ENCODE results near the gene MCCC2. TPM values are rescaled to one million over a fixed set of nuclear protein-coding genes. Genes with fewer than 3 reads are reported as not detected.

The MCCC2 gene
- total RNA-seq, 1 donor from 2014 or later, result 31.7 TPM

- TF ChIP-seq CTCF (IDR thresholded peaks at IDR 0.05; ENCODE audit: insufficient read depth, low read depth, low read length) (no peak), EZH2 (IDR thresholded peaks at IDR 0.05; ENCODE audit: insufficient read depth, low read length) (no peak)
- FAIRE-seq, result no peak
- Histone ChIP-seq H3K27me3 (ENCODE audit: insufficient read depth, low read length) (peaks cover 5% of the 10 kb centered on the region), H2AFZ (ENCODE audit: low read depth, low read length) (no peak overlapping the region), H3K79me2 (ENCODE audit: insufficient read depth, low read length) (no peaks in the 10 kb centered on the region), H4K20me1 (ENCODE audit: insufficient read depth, low read length) (no peaks in the 10 kb centered on the region), H3K27ac (ENCODE audit: low read depth, low read length) (no peak overlapping the region), H3K9me3 (ENCODE audit: insufficient read depth, low read depth, low read length) (no peaks in the 10 kb centered on the region), H3K4me3 (ENCODE audit: insufficient read depth, low read depth, low read length) (no peak overlapping the region), H3K4me1 (ENCODE audit: insufficient read depth, low read length) (no peaks in the 10 kb centered on the region), H3K4me2 (ENCODE audit: low read length) (no peak overlapping the region), H3K9ac (ENCODE audit: low read length) (no peak overlapping the region), H3K36me3 (ENCODE audit: insufficient read depth, low read length) (no peaks in the 10 kb centered on the region)
- Mint-ChIP-seq H3K9me3 (ENCODE audit: unreplicated experiment) (peaks cover 12% of the 10 kb centered on the region), H3K27ac (ENCODE audit: unreplicated experiment) (no peak overlapping the region), H3K4me1 (ENCODE audit: low read depth, unreplicated experiment) (no peaks in the 10 kb centered on the region), H3K4me3 (ENCODE audit: unreplicated experiment) (no peak overlapping the region), H3K27me3 (ENCODE audit: low read depth, unreplicated experiment) (peaks cover 26% of the 10 kb centered on the region), H3K36me3 (ENCODE audit: low read depth, unreplicated experiment) (no peaks in the 10 kb centered on the region)
- peak; percentile 2 for DNase-seq (ENCODE audit: low read depth)
These were observed 94.2 kb downstream of the MCCC2 start for GRCh38 chr5:71681296-71681695.

GRCh38 chr5:71684309-71684708 is 97.2 kb downstream of the MCCC2 start:
- no peak overlapping the region for H3K4me3 Mint-ChIP-seq (ENCODE audit: unreplicated experiment)
- no peak for TF ChIP-seq EZH2 (IDR thresholded peaks at IDR 0.05; ENCODE audit: insufficient read depth, low read length)
- TF ChIP-seq CTCF (IDR thresholded peaks at IDR 0.05; ENCODE audit: insufficient read depth, low read depth, low read length), result no peak
- Histone ChIP-seq H3K4me1 (ENCODE audit: insufficient read depth, low read length) (no peaks in the 10 kb centered on the region), H3K27ac (ENCODE audit: low read depth, low read length) (no peak overlapping the region), H4K20me1 (ENCODE audit: insufficient read depth, low read length) (no peaks in the 10 kb centered on the region), H2AFZ (ENCODE audit: low read depth, low read length) (no peak overlapping the region), H3K27me3 (ENCODE audit: insufficient read depth, low read length) (peaks cover 1% of the 10 kb centered on the region), H3K36me3 (ENCODE audit: insufficient read depth, low read length) (no peaks in the 10 kb centered on the region), H3K9me3 (ENCODE audit: insufficient read depth, low read depth, low read length) (no peaks in the 10 kb centered on the region), H3K4me2 (ENCODE audit: low read length) (no peak overlapping the region), H3K79me2 (ENCODE audit: insufficient read depth, low read length) (no peaks in the 10 kb centered on the region), H3K9ac (ENCODE audit: low read length) (no peak overlapping the region), H3K4me3 (ENCODE audit: insufficient read depth, low read depth, low read length) (no peak overlapping the region)
- H3K27ac Mint-ChIP-seq (ENCODE audit: unreplicated experiment), result no peak overlapping the region
- DNase-seq (ENCODE audit: low read depth) (no peak), FAIRE-seq (no peak)
- peaks cover 24% of the 10 kb centered on the region for H3K27me3 Mint-ChIP-seq (ENCODE audit: low read depth, unreplicated experiment)
- H3K4me1 Mint-ChIP-seq (ENCODE audit: low read depth, unreplicated experiment), result no peaks in the 10 kb centered on the region
- H3K36me3 Mint-ChIP-seq (ENCODE audit: low read depth, unreplicated experiment), result no peaks in the 10 kb centered on the region
- H3K9me3 Mint-ChIP-seq (ENCODE audit: unreplicated experiment), result peaks cover 12% of the 10 kb centered on the region

- Histone ChIP-seq H3K4me1 (ENCODE audit: insufficient read depth, low read length) (no peaks in the 10 kb centered on the region), H3K4me3 (ENCODE audit: insufficient read depth, low read depth, low read length) (no peak overlapping the region), H4K20me1 (ENCODE audit: insufficient read depth, low read length) (no peaks in the 10 kb centered on the region), H2AFZ (ENCODE audit: low read depth, low read length) (no peak overlapping the region), H3K9ac (ENCODE audit: low read length) (no peak overlapping the region), H3K27ac (ENCODE audit: low read depth, low read length) (no peak overlapping the region), H3K27me3 (ENCODE audit: insufficient read depth, low read length) (peaks cover 6% of the 10 kb centered on the region), H3K79me2 (ENCODE audit: insufficient read depth, low read length) (no peaks in the 10 kb centered on the region), H3K4me2 (ENCODE audit: low read length) (peak overlapping the region; percentile 25), H3K9me3 (ENCODE audit: insufficient read depth, low read depth, low read length) (no peaks in the 10 kb centered on the region), H3K36me3 (ENCODE audit: insufficient read depth, low read length) (no peaks in the 10 kb centered on the region)
- Mint-ChIP-seq H3K27ac (ENCODE audit: unreplicated experiment) (no peak overlapping the region), H3K36me3 (ENCODE audit: low read depth, unreplicated experiment) (no peaks in the 10 kb centered on the region), H3K27me3 (ENCODE audit: low read depth, unreplicated experiment) (no peaks in the 10 kb centered on the region), H3K4me1 (ENCODE audit: low read depth, unreplicated experiment) (peaks cover 14% of the 10 kb centered on the region), H3K4me3 (ENCODE audit: unreplicated experiment) (no peak overlapping the region), H3K9me3 (ENCODE audit: unreplicated experiment) (no peaks in the 10 kb centered on the region)
- no peak for DNase-seq (ENCODE audit: low read depth)
- FAIRE-seq, result no peak
- TF ChIP-seq EZH2 (IDR thresholded peaks at IDR 0.05; ENCODE audit: insufficient read depth, low read length) (no peak), CTCF (IDR thresholded peaks at IDR 0.05; ENCODE audit: insufficient read depth, low read depth, low read length) (no peak)
These were observed 106.8 kb downstream of the MCCC2 start for GRCh38 chr5:71693828-71694427.

Measured in astrocyte (in vitro differentiated cells and primary cell).